ENCODE results near the gene TDRD3.

DNA sequence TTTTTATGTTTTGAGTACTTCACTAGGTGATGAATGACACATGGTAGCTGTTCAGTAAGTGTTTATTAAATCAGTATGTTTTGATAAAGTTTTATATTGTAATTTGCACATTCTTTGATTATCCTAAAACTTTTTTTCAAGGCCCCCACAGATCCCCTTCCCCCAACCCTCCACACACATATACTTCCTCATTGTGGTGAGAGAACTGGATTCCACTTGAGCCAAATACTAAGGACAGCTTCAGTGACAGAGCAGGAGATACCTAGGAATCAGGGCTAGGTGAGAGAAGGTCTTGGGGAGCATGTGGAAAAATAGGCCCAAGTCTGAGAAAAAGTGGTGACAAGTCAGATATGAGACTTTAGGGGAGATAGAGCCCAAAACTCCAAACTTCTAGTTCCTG, 174.6 kb downstream of the TDRD3 start:
- TF ChIP-seq, protein P1, sequence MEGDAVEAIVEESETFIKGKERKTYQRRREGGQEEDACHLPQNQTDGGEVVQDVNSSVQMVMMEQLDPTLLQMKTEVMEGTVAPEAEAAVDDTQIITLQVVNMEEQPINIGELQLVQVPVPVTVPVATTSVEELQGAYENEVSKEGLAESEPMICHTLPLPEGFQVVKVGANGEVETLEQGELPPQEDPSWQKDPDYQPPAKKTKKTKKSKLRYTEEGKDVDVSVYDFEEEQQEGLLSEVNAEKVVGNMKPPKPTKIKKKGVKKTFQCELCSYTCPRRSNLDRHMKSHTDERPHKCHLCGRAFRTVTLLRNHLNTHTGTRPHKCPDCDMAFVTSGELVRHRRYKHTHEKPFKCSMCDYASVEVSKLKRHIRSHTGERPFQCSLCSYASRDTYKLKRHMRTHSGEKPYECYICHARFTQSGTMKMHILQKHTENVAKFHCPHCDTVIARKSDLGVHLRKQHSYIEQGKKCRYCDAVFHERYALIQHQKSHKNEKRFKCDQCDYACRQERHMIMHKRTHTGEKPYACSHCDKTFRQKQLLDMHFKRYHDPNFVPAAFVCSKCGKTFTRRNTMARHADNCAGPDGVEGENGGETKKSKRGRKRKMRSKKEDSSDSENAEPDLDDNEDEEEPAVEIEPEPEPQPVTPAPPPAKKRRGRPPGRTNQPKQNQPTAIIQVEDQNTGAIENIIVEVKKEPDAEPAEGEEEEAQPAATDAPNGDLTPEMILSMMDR (IDR thresholded peaks at IDR 0.05): no peak
- TF ChIP-seq POLR2A (IDR thresholded peaks at IDR 0.05): no peak
